ENCODE data around the gene TACR3. TPM values are rescaled to one million over a fixed set of nuclear protein-coding genes. Genes with fewer than 3 reads are reported as not detected.

TACR3 gene
- total RNA-seq, 1 experiment from 2014 or later, result 2.7 TPM

GRCh38 chr4:103721251-103721650 is 1.5 kb upstream of the TACR3 start:
- TF ChIP-seq AR (CRISPR knock-in tag; IDR thresholded peaks at IDR 0.05) (no peak), FOXP1 (CRISPR knock-in tag; IDR thresholded peaks at IDR 0.05; ENCODE audit: borderline replicate concordance) (no peak), GTF2I (CRISPR knock-in tag; conservative IDR thresholded peaks at IDR 0.05) (no peak), KAT7 (CRISPR knock-in tag; IDR thresholded peaks at IDR 0.05; ENCODE audit: borderline replicate concordance) (no peak), NFATC4 (CRISPR knock-in tag; IDR thresholded peaks at IDR 0.05) (no peak), NR2C2 (CRISPR knock-in tag; IDR thresholded peaks at IDR 0.05) (no peak), NR3C1 (CRISPR knock-in tag; conservative IDR thresholded peaks at IDR 0.05; ENCODE audit: low read depth) (no peak), ATF2 (CRISPR knock-in tag; IDR thresholded peaks at IDR 0.05; ENCODE audit: borderline replicate concordance, low read depth) (no peak), FOXP4 (CRISPR knock-in tag; IDR thresholded peaks at IDR 0.05) (no peak), TEAD4 (CRISPR knock-in tag; IDR thresholded peaks at IDR 0.05) (no peak), ZNF219 (CRISPR knock-in tag; IDR thresholded peaks at IDR 0.05; ENCODE audit: borderline replicate concordance) (no peak), TEAD1 (CRISPR knock-in tag; IDR thresholded peaks at IDR 0.05) (no peak)
- Mint-ChIP-seq H3K9me3 (no peaks in the 10 kb centered on the region), H3K27ac (no peak overlapping the region), H3K27me3 (ENCODE audit: low read depth) (peaks cover 28% of the 10 kb centered on the region), H3K4me3 (no peak overlapping the region), H3K36me3 (no peaks in the 10 kb centered on the region), H3K4me1 (peaks cover 14% of the 10 kb centered on the region)
- no peak for DNase-seq (ENCODE audit: low spot score)
- ATAC-seq, result no peak
- ChIA-PET CTCF (interaction anchor here (0.6 kb wide), 1 partner anchor 20 kb away, joined by 3 read pairs; no protein-coding TSS in a partner anchor), POLR2A (interaction anchor here (0.5 kb wide), 1 partner anchor 1004 kb away, joined by 3 read pairs; no protein-coding TSS in a partner anchor)

- DNase-seq (ENCODE audit: low spot score) (no peak), ATAC-seq (no peak)
- peaks cover 28% of the 10 kb centered on the region for H3K27me3 Mint-ChIP-seq (ENCODE audit: low read depth)
- CTCF ChIA-PET, result no interaction called here
- H3K36me3 Mint-ChIP-seq, result no peaks in the 10 kb centered on the region
- H3K4me3 Mint-ChIP-seq, result peak overlapping the region; percentile 78
- H3K9me3 Mint-ChIP-seq, result no peaks in the 10 kb centered on the region
- no peak overlapping the region for H3K27ac Mint-ChIP-seq
- POLR2A ChIA-PET, result interaction anchor here (0.5 kb wide), 1 partner anchor 1003 kb away, joined by 3 read pairs; no protein-coding TSS in a partner anchor
- H3K4me1 Mint-ChIP-seq, result peaks cover 14% of the 10 kb centered on the region
- TF ChIP-seq CREM (CRISPR knock-in tag; IDR thresholded peaks at IDR 0.05), result no peak
- no peak for TF ChIP-seq ZBTB43 (CRISPR knock-in tag; IDR thresholded peaks at IDR 0.05)
- TF ChIP-seq JUN (CRISPR knock-in tag; IDR thresholded peaks at IDR 0.05), result no peak
- no peak for TF ChIP-seq PREB (CRISPR knock-in tag; IDR thresholded peaks at IDR 0.05; ENCODE audit: borderline replicate concordance)
- TF ChIP-seq ZNF425 (CRISPR knock-in tag; conservative IDR thresholded peaks at IDR 0.05), result no peak
- no peak for TF ChIP-seq ATF1 (CRISPR knock-in tag; IDR thresholded peaks at IDR 0.05)
- no peak for TF ChIP-seq SMAD3 (CRISPR knock-in tag; IDR thresholded peaks at IDR 0.05; ENCODE audit: borderline replicate concordance)
- no peak for TF ChIP-seq AFF4 (CRISPR knock-in tag; IDR thresholded peaks at IDR 0.05; ENCODE audit: borderline replicate concordance)
- no peak for TF ChIP-seq GRHL2 (CRISPR knock-in tag; IDR thresholded peaks at IDR 0.05; ENCODE audit: insufficient replicate concordance, severe bottlenecking)
These were observed 876 bp upstream of the TACR3 start for GRCh38 chr4:103720661-103721060.

All from WTC11 (cell line).